Measurements from ENCODE around the gene GRM2.
A peak's percentile ranks its signal among the peaks of the same experiment; 100 is the strongest.

Gene GRM2

DNA sequence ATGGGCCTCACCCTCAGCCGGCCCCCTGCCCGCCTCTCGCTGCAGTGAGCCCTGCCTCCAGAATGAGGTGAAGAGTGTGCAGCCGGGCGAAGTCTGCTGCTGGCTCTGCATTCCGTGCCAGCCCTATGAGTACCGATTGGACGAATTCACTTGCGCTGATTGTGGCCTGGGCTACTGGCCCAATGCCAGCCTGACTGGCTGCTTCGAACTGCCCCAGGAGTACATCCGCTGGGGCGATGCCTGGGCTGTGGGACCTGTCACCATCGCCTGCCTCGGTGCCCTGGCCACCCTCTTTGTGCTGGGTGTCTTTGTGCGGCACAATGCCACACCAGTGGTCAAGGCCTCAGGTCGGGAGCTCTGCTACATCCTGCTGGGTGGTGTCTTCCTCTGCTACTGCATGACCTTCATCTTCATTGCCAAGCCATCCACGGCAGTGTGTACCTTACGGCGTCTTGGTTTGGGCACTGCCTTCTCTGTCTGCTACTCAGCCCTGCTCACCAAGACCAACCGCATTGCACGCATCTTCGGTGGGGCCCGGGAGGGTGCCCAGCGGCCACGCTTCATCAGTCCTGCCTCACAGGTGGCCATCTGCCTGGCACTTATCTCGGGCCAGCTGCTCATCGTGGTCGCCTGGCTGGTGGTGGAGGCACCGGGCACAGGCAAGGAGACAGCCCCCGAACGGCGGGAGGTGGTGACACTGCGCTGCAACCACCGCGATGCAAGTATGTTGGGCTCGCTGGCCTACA is 8.5 kb downstream of the GRM2 start:
- no peak overlapping the region for H3K4me3 ChIP-seq (ENCODE audit: low read depth, low read length)
- TF ChIP-seq, protein P1, sequence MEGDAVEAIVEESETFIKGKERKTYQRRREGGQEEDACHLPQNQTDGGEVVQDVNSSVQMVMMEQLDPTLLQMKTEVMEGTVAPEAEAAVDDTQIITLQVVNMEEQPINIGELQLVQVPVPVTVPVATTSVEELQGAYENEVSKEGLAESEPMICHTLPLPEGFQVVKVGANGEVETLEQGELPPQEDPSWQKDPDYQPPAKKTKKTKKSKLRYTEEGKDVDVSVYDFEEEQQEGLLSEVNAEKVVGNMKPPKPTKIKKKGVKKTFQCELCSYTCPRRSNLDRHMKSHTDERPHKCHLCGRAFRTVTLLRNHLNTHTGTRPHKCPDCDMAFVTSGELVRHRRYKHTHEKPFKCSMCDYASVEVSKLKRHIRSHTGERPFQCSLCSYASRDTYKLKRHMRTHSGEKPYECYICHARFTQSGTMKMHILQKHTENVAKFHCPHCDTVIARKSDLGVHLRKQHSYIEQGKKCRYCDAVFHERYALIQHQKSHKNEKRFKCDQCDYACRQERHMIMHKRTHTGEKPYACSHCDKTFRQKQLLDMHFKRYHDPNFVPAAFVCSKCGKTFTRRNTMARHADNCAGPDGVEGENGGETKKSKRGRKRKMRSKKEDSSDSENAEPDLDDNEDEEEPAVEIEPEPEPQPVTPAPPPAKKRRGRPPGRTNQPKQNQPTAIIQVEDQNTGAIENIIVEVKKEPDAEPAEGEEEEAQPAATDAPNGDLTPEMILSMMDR (IDR thresholded peaks at IDR 0.05; ENCODE audit: low read depth, low read length, missing control alignments) = no peak
- DNase-seq (ENCODE audit: low read depth) = no peak

DNA sequence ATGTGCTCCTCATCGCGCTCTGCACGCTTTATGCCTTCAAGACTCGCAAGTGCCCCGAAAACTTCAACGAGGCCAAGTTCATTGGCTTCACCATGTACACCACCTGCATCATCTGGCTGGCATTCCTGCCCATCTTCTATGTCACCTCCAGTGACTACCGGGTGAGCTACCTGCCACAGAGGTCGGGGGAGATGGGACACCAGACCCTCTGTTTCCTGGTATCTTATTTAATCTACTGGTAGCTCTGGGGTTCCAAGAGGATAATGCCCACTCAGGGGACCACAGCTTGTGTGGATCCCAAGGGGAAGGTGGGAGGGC is 9.1 kb downstream of the GRM2 start:
- no peak for DNase-seq (ENCODE audit: low read depth)
- no peak overlapping the region for H3K4me3 ChIP-seq (ENCODE audit: low read depth, low read length)
- TF ChIP-seq, protein P1 (IDR thresholded peaks at IDR 0.05; ENCODE audit: low read depth, low read length, missing control alignments) = no peak

DNA sequence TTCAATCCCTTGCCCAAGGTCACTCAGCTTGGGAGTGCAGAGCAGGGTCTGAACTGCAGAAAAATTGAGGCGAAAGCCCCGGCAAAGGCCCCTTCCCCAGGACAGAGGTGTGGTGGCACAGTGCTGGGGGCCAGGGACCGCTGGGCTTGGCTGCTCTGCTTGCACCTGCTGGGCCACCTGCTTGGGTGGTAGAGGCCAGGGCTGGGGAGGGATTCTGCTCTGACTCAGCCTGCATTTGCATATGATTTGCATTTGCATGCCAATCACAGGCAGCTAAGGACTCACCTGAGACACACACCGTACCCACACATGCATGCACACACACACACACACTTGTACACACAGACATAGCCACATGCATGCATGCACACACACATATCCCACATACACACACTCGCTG is 9.9 kb downstream of the GRM2 start:
- H3K4me3 ChIP-seq (ENCODE audit: low read depth, low read length) = no peak overlapping the region
- no peak for DNase-seq (ENCODE audit: low read depth)
- TF ChIP-seq, protein P1 (IDR thresholded peaks at IDR 0.05; ENCODE audit: low read depth, low read length, missing control alignments) = no peak

GRCh38 chr3:51717446-51717845 is 10.6 kb downstream of the GRM2 start:
- H3K4me3 ChIP-seq (ENCODE audit: low read depth, low read length) = no peak overlapping the region
- DNase-seq (ENCODE audit: low read depth) = no peak
- TF ChIP-seq, protein P1 (IDR thresholded peaks at IDR 0.05; ENCODE audit: low read depth, low read length, missing control alignments) = no peak

GRCh38 chr3:51717947-51718346 is 11.1 kb downstream of the GRM2 start:
- no peak for DNase-seq (ENCODE audit: low read depth)
- no peak overlapping the region for H3K4me3 ChIP-seq (ENCODE audit: low read depth, low read length)
- TF ChIP-seq, protein P1 (IDR thresholded peaks at IDR 0.05; ENCODE audit: low read depth, low read length, missing control alignments) = no peak

- TF ChIP-seq, protein P1 (IDR thresholded peaks at IDR 0.05; ENCODE audit: low read depth, low read length, missing control alignments) = peak; percentile 79
- H3K4me3 ChIP-seq (ENCODE audit: low read depth, low read length) = no peak overlapping the region
- peak; percentile 10 for DNase-seq (ENCODE audit: low read depth)
These were observed 11.9 kb downstream of the GRM2 start for GRCh38 chr3:51718547-51719409.
